ENCODE data around the gene IL36RN.

DNA sequence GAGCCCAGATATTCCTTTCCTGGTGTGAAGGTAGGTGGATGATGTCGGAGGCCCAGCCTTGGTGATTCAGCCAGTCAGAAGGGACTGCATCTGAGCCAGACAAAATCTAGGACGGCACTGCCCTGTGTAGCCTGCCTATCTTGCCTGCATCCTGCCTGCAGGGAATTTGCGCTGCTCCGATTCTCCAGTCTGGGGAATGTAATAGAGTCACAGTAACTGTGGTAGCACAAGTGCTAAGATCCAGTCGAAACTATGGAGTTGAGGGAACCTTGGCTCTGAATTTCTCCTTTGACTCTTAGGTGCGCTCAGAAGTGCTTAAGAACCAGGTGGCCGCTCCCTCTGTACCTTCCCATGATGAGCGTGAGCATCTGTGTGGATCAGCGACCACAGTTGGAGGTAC, 22.2 kb upstream of the IL36RN start:
- TF ChIP-seq EZH2 (IDR thresholded peaks at IDR 0.05) (no peak), POLR2AphosphoS5 (IDR thresholded peaks at IDR 0.05; ENCODE audit: borderline replicate concordance, low read depth, low read length) (no peak), FOXP2 (optimal IDR thresholded peaks at IDR 0.05; ENCODE audit: control extremely low read depth, extremely low read length, insufficient read depth) (no peak)

Data from SK-N-MC (cell line).